NCI-H774 (cell line): ENCODE results near the gene PTPRN2.
"Not testable (repeated sequence)": the region's sequence is repeated elsewhere in the genome, so short reads cannot be mapped to it uniquely, and the experiment has no call there.

Experiments
- DNase-seq: peaks from one replicate; lab custom pipeline; 2025; lab: John Stamatoyannopoulos, UW

Gene PTPRN2

GRCh38 chr7:157901166-157901565, 686.5 kb downstream of the PTPRN2 start:
- no peak for DNase-seq

DNA sequence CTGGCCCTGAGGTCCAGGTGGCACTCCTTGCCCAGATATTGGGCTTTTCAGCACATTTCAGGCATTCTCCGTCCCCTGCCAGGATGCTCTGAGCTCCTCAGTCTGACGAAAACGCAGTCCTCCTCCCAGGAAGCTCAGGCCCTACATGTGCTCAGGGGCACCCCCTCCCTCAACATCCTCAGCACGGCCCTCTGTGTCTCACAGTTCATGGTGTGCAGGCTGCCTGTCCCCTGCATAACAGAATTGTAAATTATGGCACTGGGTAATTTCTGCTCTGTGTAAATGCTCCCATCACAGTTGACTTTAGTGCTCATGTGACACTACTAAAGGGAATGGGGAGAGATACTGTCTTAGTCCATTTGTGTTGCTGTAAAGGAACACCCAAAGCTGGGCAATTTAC, 687.1 kb downstream of the PTPRN2 start:
- DNase-seq: no peak

DNA sequence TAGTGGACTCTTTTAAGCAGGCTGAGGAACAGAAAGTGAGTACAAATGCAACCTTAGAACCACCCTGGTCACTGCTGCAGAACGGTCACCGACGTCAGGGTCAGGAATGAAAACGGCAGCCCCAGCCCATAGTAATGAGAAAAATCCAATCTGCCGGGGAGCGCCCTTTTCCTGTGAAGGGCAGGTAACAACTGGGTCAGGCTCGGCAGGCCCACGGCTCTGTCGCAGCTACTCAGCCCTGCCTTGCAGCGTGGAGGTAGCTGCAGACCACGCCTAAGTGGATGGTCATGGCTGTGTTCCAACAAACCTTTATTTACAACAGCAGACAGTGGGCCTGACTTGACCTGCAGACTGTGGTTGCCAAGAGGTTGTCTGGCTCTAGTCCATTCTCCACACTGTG, 687.6 kb downstream of the PTPRN2 start:
- no peak for DNase-seq

DNA sequence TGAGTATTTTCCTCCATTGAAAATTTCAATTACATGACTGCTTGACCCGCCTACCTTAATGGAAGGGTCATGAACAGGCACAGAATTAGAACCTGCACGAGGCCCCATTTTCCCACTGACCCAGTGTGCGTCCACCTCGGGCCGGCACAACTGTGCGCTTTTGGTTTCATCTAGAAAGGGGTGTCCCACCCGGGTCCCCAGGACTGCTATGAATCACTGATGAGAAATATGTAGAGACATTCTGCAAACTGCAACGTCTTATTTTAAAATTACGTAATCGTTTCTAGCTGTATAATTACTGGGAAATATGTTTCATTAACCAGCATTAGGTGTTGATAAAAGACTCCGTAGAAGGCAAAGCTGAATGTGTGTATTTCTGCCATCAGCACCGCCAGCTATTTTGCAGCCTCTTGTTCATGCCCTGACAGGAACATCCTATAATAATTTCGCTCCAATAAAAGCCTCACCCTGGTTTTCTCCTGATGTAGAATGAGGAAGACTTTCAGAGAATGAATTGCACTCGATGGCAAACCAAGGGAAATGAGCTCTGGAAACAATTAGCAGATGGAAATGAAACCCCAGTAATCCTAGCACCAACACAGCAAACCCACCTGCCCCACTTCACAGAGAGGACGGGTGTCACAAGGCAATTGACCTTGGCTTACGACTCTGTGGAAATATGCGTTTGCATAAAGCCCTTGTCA, 688.7 kb downstream of the PTPRN2 start:
- no peak for DNase-seq

GRCh38 chr7:157898261-157898660, 689.4 kb downstream of the PTPRN2 start:
- no peak for DNase-seq

GRCh38 chr7:157897681-157898080, 689.9 kb downstream of the PTPRN2 start:
- DNase-seq: no peak

DNA sequence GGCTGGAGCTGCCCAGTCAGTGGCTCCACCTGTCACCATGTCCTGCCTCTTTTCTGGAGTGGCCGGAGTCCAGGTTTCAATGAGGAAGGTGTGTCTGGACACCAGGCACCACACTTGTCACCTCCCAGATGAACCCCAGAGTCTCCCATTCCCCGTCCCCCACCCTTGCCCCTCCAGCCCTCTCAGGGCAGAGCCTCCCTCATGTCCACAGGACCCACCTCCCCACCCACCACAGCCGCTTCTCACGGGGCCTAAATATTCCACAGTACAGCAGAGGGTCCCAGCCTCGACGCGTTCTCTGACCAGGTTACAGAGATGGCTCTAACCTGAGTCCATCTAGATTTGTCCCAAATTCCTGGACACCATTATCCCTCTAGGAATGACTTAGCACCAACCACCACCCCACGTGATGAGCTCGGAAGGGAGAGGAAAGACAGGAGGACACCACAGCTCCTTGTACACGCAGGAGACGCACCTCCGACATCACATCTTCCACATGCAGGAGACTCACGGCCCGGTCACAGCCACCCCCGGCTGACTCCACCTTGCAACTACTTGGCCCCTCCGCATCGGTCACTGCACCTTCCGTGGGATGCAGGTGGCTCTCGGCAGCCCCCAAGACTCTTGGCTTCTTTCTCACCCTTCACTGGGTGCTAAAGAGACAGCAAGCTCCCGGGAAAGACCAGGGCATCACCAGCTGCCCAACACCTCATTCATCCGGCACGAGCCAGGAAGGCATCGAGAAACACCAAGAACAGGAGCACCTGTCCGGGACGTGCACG, 690.7 kb downstream of the PTPRN2 start:
- no peak for DNase-seq

GRCh38 chr7:157896376-157896675, 691.3 kb downstream of the PTPRN2 start:
- not testable (repeated sequence) for DNase-seq

DNA sequence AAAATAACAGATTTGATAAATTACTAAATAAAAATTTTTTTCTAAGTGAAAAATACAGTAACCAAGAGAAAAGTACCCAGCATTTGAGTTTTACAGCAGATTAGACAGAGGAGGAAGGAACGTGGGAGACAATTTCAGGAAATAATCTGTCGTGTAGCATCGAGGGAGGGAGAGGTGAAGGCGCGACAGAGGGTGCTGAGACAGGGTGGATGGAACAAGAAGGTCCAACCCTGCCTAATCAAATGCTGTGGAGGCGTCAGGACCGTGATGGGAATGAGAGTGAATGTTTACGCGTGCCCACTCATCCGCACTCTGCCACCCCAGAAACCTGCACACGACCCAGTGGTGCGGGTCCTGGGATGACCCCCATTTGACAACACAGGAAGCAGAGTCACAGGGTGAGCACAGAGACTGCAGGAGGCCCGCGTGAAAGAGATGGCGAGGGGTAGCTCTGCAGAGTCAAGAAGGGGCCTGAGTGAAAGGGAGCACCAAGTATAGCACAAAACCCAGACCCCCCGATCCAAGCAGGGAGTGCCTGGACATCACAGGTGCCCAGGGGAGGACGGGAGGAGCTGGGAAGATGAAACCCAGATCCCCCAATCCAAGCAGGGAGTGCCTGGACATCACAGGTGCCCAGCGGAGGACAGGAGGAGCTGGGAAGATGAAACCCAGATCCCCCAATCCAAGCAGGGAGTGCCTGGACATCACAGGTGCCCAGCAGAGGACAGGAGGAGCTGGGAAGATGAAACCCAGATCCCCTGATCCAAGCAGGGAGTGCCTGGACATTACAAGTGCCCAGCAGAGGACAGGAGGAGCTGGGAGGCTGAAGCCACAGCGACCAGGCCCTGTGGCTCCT, 691.9 kb downstream of the PTPRN2 start:
- no peak for DNase-seq

GRCh38 chr7:157895098-157895497, 692.5 kb downstream of the PTPRN2 start:
- not testable (repeated sequence) for DNase-seq

GRCh38 chr7:157893535-157894044, 694.0 kb downstream of the PTPRN2 start:
- no peak for DNase-seq

- no peak for DNase-seq
Observed at GRCh38 chr7:157892751-157893523, 694.7 kb downstream of the PTPRN2 start.

GRCh38 chr7:157890921-157891401, 696.7 kb downstream of the PTPRN2 start:
- no peak for DNase-seq

DNA sequence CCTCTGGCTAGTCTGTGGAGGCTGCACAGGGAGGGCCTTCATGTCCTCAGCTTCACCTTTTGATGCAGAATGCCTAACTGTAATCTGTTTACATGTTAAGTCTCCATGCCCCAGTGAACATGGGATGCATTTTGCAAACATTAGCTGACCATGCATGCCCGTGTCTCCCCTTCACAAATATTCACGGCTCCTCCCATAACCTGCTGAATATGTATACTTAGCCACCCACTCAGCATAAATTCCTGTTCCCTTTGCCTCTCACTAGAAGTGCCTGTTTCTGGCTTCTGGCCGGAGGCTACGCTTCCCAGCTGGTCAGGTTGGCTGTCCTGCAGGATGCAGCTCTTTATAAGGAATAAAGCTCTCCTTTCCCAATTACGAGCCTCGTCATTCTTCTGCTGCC, 698.1 kb downstream of the PTPRN2 start:
- peak; percentile 54 for DNase-seq

GRCh38 chr7:157888579-157888978, 699.0 kb downstream of the PTPRN2 start:
- DNase-seq: no peak

DNA sequence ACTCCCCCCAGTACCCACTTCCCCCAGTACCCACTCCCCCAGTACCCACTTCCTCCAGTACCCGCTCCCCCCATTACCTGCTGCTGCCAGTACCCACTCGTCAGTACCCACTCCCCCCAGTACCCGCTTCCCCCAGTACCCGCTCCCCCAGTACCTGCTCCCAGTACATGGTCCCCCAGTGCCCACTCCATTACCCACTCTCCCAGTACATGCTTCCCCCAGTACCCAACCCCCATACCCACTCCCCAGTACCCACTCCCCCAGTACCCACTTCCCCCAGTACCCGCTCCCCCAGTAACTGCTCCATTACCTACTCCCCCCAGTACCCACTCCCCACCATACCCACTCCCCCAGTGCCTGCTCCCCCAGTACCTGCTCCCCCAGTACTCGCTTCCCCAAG, 700.2 kb downstream of the PTPRN2 start:
- no peak for DNase-seq

- no peak for DNase-seq
Observed at GRCh38 chr7:157886711-157887110, 700.9 kb downstream of the PTPRN2 start.

GRCh38 chr7:157886266-157886665, 701.4 kb downstream of the PTPRN2 start:
- DNase-seq: no peak

GRCh38 chr7:157885140-157885539, 702.5 kb downstream of the PTPRN2 start:
- no peak for DNase-seq

GRCh38 chr7:157884461-157885062, 703.1 kb downstream of the PTPRN2 start:
- DNase-seq: no peak
